ENCODE measurements around the gene EEPD1. TPM values are rescaled to one million over a fixed set of nuclear protein-coding genes. Genes with fewer than 3 reads are reported as not detected.

EEPD1 gene
- total RNA-seq, 1 experiment from 2014 or later, result 5.0 TPM

- Histone ChIP-seq H4K8ac (replicated peaks; ENCODE audit: insufficient read length, low read depth, low read length) (no peak overlapping the region), H4K5ac (ENCODE audit: insufficient read length, low read depth, low read length) (no peak overlapping the region), H3K23ac (ENCODE audit: insufficient read length, low read depth, low read length) (no peak overlapping the region), H2BK15ac (ENCODE audit: low read depth, low read length) (no peak overlapping the region), H3K56ac (ENCODE audit: insufficient read length, low read depth, low read length) (no peak overlapping the region), H2AK5ac (ENCODE audit: insufficient read length, low read length) (no peak overlapping the region), H3T11ph (ENCODE audit: low read length) (no peak overlapping the region), H3K27ac (ENCODE audit: insufficient read length, low read depth, low read length) (no peak overlapping the region), H2BK5ac (ENCODE audit: insufficient read length, low read length) (no peak overlapping the region), H3K79me2 (ENCODE audit: insufficient read depth, low read length) (no peaks in the 10 kb centered on the region), H2BK20ac (ENCODE audit: low read depth, low read length, poor library complexity, severe bottlenecking) (no peak overlapping the region), H3K14ac (ENCODE audit: insufficient read depth, low read length) (no peak overlapping the region), H2AFZ (ENCODE audit: low read length) (no peak overlapping the region), H3K23me2 (ENCODE audit: insufficient read length, low read depth, low read length, poor library complexity, severe bottlenecking) (no peaks in the 10 kb centered on the region), H3K9me3 (ENCODE audit: control insufficient read depth, low read depth, low read length) (no peaks in the 10 kb centered on the region), H4K20me1 (ENCODE audit: control insufficient read depth, insufficient read depth, insufficient read length) (no peaks in the 10 kb centered on the region), H4K91ac (ENCODE audit: insufficient read length, low read depth, low read length) (no peak overlapping the region), H3K79me1 (ENCODE audit: insufficient read depth, low read depth, low read length, poor library complexity, severe bottlenecking) (no peaks in the 10 kb centered on the region), H2BK120ac (ENCODE audit: low read depth, low read length, poor library complexity, severe bottlenecking) (no peak overlapping the region), H3K4me2 (ENCODE audit: insufficient read depth, insufficient read length, low read length) (no peak overlapping the region), H2BK12ac (ENCODE audit: insufficient read length, low read depth, low read length) (no peak overlapping the region), H3K9ac (ENCODE audit: extremely low read depth, insufficient read length, low read length) (no peak overlapping the region), H3K4ac (ENCODE audit: low read depth, low read length) (no peak overlapping the region), H3K18ac (ENCODE audit: insufficient read length, low read depth, low read length) (no peak overlapping the region), H3K27me3 (ENCODE audit: insufficient read depth, low read length) (no peaks in the 10 kb centered on the region), H3K4me1 (ENCODE audit: insufficient read depth, low read length) (peaks cover 25% of the 10 kb centered on the region; the same call in 1 of the 2 replicates)
- TF ChIP-seq, protein P1, sequence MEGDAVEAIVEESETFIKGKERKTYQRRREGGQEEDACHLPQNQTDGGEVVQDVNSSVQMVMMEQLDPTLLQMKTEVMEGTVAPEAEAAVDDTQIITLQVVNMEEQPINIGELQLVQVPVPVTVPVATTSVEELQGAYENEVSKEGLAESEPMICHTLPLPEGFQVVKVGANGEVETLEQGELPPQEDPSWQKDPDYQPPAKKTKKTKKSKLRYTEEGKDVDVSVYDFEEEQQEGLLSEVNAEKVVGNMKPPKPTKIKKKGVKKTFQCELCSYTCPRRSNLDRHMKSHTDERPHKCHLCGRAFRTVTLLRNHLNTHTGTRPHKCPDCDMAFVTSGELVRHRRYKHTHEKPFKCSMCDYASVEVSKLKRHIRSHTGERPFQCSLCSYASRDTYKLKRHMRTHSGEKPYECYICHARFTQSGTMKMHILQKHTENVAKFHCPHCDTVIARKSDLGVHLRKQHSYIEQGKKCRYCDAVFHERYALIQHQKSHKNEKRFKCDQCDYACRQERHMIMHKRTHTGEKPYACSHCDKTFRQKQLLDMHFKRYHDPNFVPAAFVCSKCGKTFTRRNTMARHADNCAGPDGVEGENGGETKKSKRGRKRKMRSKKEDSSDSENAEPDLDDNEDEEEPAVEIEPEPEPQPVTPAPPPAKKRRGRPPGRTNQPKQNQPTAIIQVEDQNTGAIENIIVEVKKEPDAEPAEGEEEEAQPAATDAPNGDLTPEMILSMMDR (conservative IDR thresholded peaks at IDR 0.05), result no peak
- H3K36me3 Mint-ChIP-seq (ENCODE audit: insufficient read depth in 1 of 3, low read depth in 3 of 3), result no peaks in the 10 kb centered on the region; a peak in 1 of 7 replicates
- H3K4me3 Mint-ChIP-seq, result no peak overlapping the region; a peak in 1 of 5 replicates
- no CpG with 5 or more reads among the region's 7 CpGs for WGBS (ENCODE audit: extremely low coverage, insufficient read length, low lambda C conversion rate)
- H3K9me3 Mint-ChIP-seq, result no peaks in the 10 kb centered on the region; a peak in 1 of 5 replicates
- peaks cover 4% of the 10 kb centered on the region for H3K27me3 Mint-ChIP-seq (ENCODE audit: low read depth)
- H3K4me1 Mint-ChIP-seq, result peaks cover 79 to 84% of the 10 kb centered on the region in 2 experiments
- peak overlapping the region in 2 of 3 experiments; percentile 14 to 55; a peak in 1 of 7 replicates for H3K27ac Mint-ChIP-seq
- no peak for DNase-seq
These were observed 123.6 kb downstream of the EEPD1 start for GRCh38 chr7:36276428-36277248.

All from H9 (cell line).